ENCODE data around the gene ASPSCR1. TPM values are rescaled to one million over a fixed set of nuclear protein-coding genes. Genes with fewer than 3 reads are reported as not detected.

Gene ASPSCR1
- total and polyA plus RNA-seq, 2 of the 13 experiments (the other 11 are each of a cell fraction or from before 2014, with no cell fraction given), result 274 to 314 TPM

GRCh38 chr17:81978524-81979298 is 1.3 kb downstream of the ASPSCR1 start (continued):
- TF ChIP-seq HMGXB3 (CRISPR knock-in tag; IDR thresholded peaks at IDR 0.05; ENCODE audit: borderline replicate concordance), result no peak
- peak; percentile 98 for TF ChIP-seq ZBTB33 (CRISPR knock-in tag; IDR thresholded peaks at IDR 0.05)
- no peak for TF ChIP-seq ZMYM4 (CRISPR knock-in tag; IDR thresholded peaks at IDR 0.05)
- TF ChIP-seq AHR (CRISPR knock-in tag; IDR thresholded peaks at IDR 0.05), result peak; percentile 44; the same call in 1 of the 2 replicates
- no peak for TF ChIP-seq ZNF709 (CRISPR knock-in tag; IDR thresholded peaks at IDR 0.05)
- TF ChIP-seq ZNF513 (CRISPR knock-in tag; conservative IDR thresholded peaks at IDR 0.05), result no peak
- no peak for TF ChIP-seq DMTF1 (CRISPR knock-in tag; IDR thresholded peaks at IDR 0.05)
- no peak for TF ChIP-seq HOXA7 (CRISPR knock-in tag; IDR thresholded peaks at IDR 0.05)
- TF ChIP-seq ZBTB7B (CRISPR knock-in tag; IDR thresholded peaks at IDR 0.05), result no peak
- TF ChIP-seq NFAT5 (CRISPR knock-in tag; IDR thresholded peaks at IDR 0.05), result no peak
- peak; percentile 45; the same call in 1 of the 2 replicates for TF ChIP-seq KAT7 (CRISPR knock-in tag; IDR thresholded peaks at IDR 0.05; ENCODE audit: borderline replicate concordance)
- 0 out of 2 replicates have a peak, but pooled peaks have one; percentile 6 for TF ChIP-seq SALL2 (CRISPR knock-in tag; IDR thresholded peaks at IDR 0.05)
